Kidney (tissue), 14 donors: ENCODE data around the gene GRIP2. TPM values are rescaled to one million over a fixed set of nuclear protein-coding genes. Genes with fewer than 3 reads are reported as not detected.

Source experiments
- DNase-seq, 5 donors: peaks; one replicate each; pipeline ENCODE4 v3.0.0-alpha.2; 2013 to 2020
- FAIRE-seq: peaks from 2 replicates; lab custom pipeline; 2012; peaks lifted over from hg19 to GRCh38; lab: Jason Lieb, UNC
- H3K27ac ChIP-seq, 2 donors: one replicate each; pipeline ENCODE4 v1.7.0; 2013; ENCODE audit warnings: low read depth in 2 of 2, low read length in 2 of 2, inconsistent platforms in 1 of 2
- H3K27me3 ChIP-seq: one replicate; pipeline ENCODE4 v1.7.1; 2013; ENCODE audit warnings: low read length, inconsistent platforms; ENCODE audit not compliant: control insufficient read depth, insufficient read depth
- H3K36me3 ChIP-seq, 3 donors: one replicate each; pipeline versions ENCODE4 v1.7.0 to v1.7.1; 2013; ENCODE audit warnings: low read length in 3 of 3, control low read depth in 1 of 3, inconsistent platforms in 1 of 3; ENCODE audit not compliant: insufficient read depth in 3 of 3, control insufficient read depth in 2 of 3
- H3K4me1 ChIP-seq, 3 donors: one replicate each; pipeline versions ENCODE4 v1.7.0 to v1.7.1; 2013; ENCODE audit warnings: low read length in 3 of 3, inconsistent platforms in 1 of 3, low read depth in 1 of 3; ENCODE audit not compliant: control insufficient read depth in 2 of 3, insufficient read depth in 2 of 3
- H3K4me3 ChIP-seq, 3 donors: one replicate each; pipeline versions ENCODE4 v1.7.0 to v1.8.1; 2013; ENCODE audit warnings: low read length in 3 of 3, control low read depth in 1 of 3, inconsistent platforms in 1 of 3
- H3K9ac ChIP-seq, 3 donors: one replicate each; pipeline versions ENCODE4 v1.7.0 to v1.7.1; 2013; ENCODE audit warnings: low read length in 3 of 3, control low read depth in 1 of 3, inconsistent platforms in 1 of 3
- H3K9me3 ChIP-seq, 3 donors: one replicate each; pipeline versions ENCODE4 v1.7.0 to v1.7.1; 2013; ENCODE audit warnings: low read length in 3 of 3, control low read depth in 1 of 3, inconsistent platforms in 1 of 3; ENCODE audit not compliant: control insufficient read depth in 2 of 3, insufficient read depth in 1 of 3
- intact Hi-C: fragments of 100-400 bp; cut with DNase I; formaldehyde crosslinking; loops from one replicate; pipeline ENCODE4 v1.11.1; 2022
- polyA plus RNA-seq: library from polyadenylated mRNA; stranded (reverse); fragments of 350-450 nt; fragmentation: Illumina TruSeq; extraction: RNeasy Lipid Tissue Mini Kit (QIAGEN cat#74804); gene quantifications from one replicate; pipeline ENCODE4 v1.2.3, GENCODE V29; 2014; ENCODE audit warnings: low read depth, low replicate concordance; ENCODE audit not compliant: insufficient read depth
- total RNA-seq: library from RNA; stranded (reverse); fragmentation: NEBNext Ultra II Directional; extraction: Animal tissue kit (Norgen Biotek cat#: 25700); gene quantifications from one replicate; pipeline ENCODE4 v1.2.1, GENCODE V29; 2021
- TF ChIP-seq, protein P1 (sequence below): IDR thresholded peaks from 3 replicates; pipeline ENCODE4 v1.5.1; 2012; ENCODE audit warnings: mild to moderate bottlenecking, moderate library complexity, borderline replicate concordance; ENCODE audit not compliant: insufficient read depth; ENCODE audit errors: extremely low read depth
- donor health status: control.
- donor health status: control.
- donor health status: control.
- donor health status: control.
- donor health status: control.
- donor health status: DM: yes; HTN: yes; CAD: no.
- donor health status: Normal renal cell carcinoma (clear cell type).

GRIP2 gene
- total and polyA plus RNA-seq, 2 donors from 2014 or later: 3.0 to 3.2 TPM

DNA sequence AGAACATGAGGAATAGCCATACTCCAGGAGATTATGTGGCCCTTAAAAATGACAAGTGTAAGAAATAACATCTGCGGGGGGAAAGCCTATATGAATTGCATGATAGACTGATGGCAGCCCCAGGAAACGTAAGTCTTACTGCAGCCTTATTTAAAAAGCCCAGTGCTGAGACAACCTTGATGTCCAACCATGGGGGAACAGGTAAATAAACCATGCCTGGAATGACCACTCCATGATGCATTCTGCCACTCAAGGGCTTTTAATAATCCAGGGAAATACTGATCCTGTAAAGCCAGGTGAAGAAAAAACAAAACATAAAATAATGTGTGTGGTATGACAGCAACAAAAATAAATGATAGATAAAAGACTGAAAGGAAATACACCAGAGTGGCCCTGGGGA is 46.5 kb upstream of the GRIP2 start:
- no peaks in the 10 kb centered on the region for H3K4me1 ChIP-seq
- no peaks in the 10 kb centered on the region for H3K36me3 ChIP-seq
- H3K9ac ChIP-seq: no peak overlapping the region
- DNase-seq (no peak), FAIRE-seq (no peak)
- no peak overlapping the region for H3K27ac ChIP-seq
- TF ChIP-seq, protein P1, sequence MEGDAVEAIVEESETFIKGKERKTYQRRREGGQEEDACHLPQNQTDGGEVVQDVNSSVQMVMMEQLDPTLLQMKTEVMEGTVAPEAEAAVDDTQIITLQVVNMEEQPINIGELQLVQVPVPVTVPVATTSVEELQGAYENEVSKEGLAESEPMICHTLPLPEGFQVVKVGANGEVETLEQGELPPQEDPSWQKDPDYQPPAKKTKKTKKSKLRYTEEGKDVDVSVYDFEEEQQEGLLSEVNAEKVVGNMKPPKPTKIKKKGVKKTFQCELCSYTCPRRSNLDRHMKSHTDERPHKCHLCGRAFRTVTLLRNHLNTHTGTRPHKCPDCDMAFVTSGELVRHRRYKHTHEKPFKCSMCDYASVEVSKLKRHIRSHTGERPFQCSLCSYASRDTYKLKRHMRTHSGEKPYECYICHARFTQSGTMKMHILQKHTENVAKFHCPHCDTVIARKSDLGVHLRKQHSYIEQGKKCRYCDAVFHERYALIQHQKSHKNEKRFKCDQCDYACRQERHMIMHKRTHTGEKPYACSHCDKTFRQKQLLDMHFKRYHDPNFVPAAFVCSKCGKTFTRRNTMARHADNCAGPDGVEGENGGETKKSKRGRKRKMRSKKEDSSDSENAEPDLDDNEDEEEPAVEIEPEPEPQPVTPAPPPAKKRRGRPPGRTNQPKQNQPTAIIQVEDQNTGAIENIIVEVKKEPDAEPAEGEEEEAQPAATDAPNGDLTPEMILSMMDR: no peak
- H3K9me3 ChIP-seq: no peaks in the 10 kb centered on the region
- no peak overlapping the region for H3K4me3 ChIP-seq
- intact Hi-C loops: no loop called here
- no peaks in the 10 kb centered on the region for H3K27me3 ChIP-seq

DNA sequence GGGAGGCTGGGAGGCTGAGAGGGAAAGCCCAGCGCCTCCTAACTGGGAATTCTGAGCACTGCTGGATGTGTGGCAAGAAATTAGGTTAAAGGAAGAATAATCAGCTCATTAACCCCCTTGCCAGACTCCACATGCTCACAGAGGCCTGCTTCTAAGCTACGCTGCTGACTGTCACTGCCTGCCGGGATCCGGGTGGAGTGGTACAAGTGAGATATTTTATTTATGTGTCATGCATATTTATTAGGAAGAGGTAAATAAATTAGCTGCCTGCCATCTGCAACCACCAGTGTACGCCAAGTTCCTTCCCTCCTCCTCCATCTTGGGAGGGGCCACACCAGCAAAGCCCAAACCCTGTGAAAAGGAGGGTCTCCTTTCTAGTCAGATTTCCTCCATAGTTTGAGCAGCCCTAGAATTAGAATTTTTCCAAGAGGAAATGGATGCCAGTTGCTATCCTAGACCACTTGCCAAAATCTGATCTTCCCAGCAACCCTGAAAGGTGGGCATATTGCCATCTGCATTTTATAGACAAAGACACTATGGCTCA is 43.5 kb upstream of the GRIP2 start:
- Histone ChIP-seq H3K36me3 (no peaks in the 10 kb centered on the region), H3K4me3 (no peak overlapping the region), H3K9ac (no peak overlapping the region), H3K27ac (no peak overlapping the region), H3K4me1 (no peaks in the 10 kb centered on the region), H3K9me3 (no peaks in the 10 kb centered on the region), H3K27me3 (no peaks in the 10 kb centered on the region)
- intact Hi-C loops: no loop called here
- no peak for FAIRE-seq
- TF ChIP-seq, protein P1: no peak
- peak in 2 of 5 donors; percentile 13 to 40 for DNase-seq

DNA sequence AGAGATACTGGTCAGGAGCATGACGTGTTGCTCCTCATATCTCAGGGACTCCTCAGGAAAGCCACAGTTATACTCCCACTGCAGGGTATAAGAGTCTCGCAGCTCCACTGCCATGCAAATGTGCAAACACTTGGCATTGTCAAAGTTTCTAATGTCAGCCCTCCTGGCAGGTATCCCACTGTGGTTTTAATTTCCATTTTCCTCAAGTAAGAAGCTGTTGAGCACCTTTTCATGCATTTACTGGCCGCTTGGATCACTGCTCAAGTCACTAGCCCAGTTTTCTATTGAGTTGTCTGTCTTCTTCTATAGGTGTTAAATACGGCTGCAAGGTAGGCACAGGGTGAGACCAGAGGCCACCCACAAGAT is 41.9 kb upstream of the GRIP2 start:
- Histone ChIP-seq H3K9me3 (no peaks in the 10 kb centered on the region), H3K36me3 (no peaks in the 10 kb centered on the region), H3K9ac (no peak overlapping the region), H3K27ac (no peak overlapping the region), H3K4me1 (no peaks in the 10 kb centered on the region), H3K27me3 (no peaks in the 10 kb centered on the region), H3K4me3 (no peak overlapping the region)
- no peak for DNase-seq
- FAIRE-seq: no peak
- intact Hi-C loops: no loop called here
- TF ChIP-seq, protein P1: no peak
